Hepatocyte (in vitro differentiated cells): Measurements from ENCODE around the gene MTMR3.

Source experiments
- CTCF ChIP-seq: fragments of 200-600 bp; sonication (generic); IDR thresholded peaks from 2 replicates; pipeline ENCODE4 v1.5.1; 2016; ENCODE audit warnings: antibody characterized with exemption, mild to moderate bottlenecking; ENCODE audit not compliant: poor library complexity
- EZH2 ChIP-seq: fragments of 200-600 bp; sonication (generic); IDR thresholded peaks from 2 replicates; pipeline ENCODE4 v1.6.1; 2016; ENCODE audit warnings: antibody characterized with exemption, mild to moderate bottlenecking, borderline replicate concordance
- EZH2phosphoT487 ChIP-seq: fragments of 200-600 bp; sonication (generic); IDR thresholded peaks from one replicate; pipeline ENCODE4 v1.6.1; 2018; ENCODE audit warnings: antibody characterized with exemption, mild to moderate bottlenecking, low read depth, moderate library complexity; ENCODE audit not compliant: unreplicated experiment, severe bottlenecking

- TF ChIP-seq CTCF, result no peak
- TF ChIP-seq EZH2, result no peak
- no peak for TF ChIP-seq EZH2phosphoT487
These were observed 7.8 kb downstream of the MTMR3 start for GRCh38 chr22:29890760-29891159.
